ENCODE data around the gene FGA. TPM values are rescaled to one million over a fixed set of nuclear protein-coding genes. Genes with fewer than 3 reads are reported as not detected.

The FGA gene
- total and polyA plus RNA-seq, 2 experiments from 2014 or later: 579 to 1,189 TPM

GRCh38 chr4:154579927-154580326 lies 10.6 kb downstream of the FGA start:
- no peaks in the 10 kb centered on the region for H3K4me1 ChIP-seq (ENCODE audit: insufficient read depth)
- DNase-seq (ENCODE audit: low spot score): no peak
- H3K36me3 ChIP-seq (replicated peaks; ENCODE audit: insufficient read depth, low read depth): no peaks in the 10 kb centered on the region
- no peaks in the 10 kb centered on the region for H3K9me3 ChIP-seq (ENCODE audit: low read depth)
- H3K79me2 ChIP-seq: no peaks in the 10 kb centered on the region
- H3K4me2 ChIP-seq: no peak overlapping the region
- no peaks in the 10 kb centered on the region for H3K27me3 ChIP-seq
- H4K20me1 ChIP-seq (ENCODE audit: insufficient read depth, poor library complexity, severe bottlenecking): no peaks in the 10 kb centered on the region
- H3K9me2 ChIP-seq (replicated peaks; ENCODE audit: insufficient read depth): no peaks in the 10 kb centered on the region
- no peak overlapping the region for H3K4me3 ChIP-seq
- no peak overlapping the region for H2AFZ ChIP-seq
- no peak overlapping the region for H3K27ac ChIP-seq
- TF ChIP-seq CTCF (IDR thresholded peaks at IDR 0.05; ENCODE audit: poor library complexity) (no peak), EZH2phosphoT487 (IDR thresholded peaks at IDR 0.05; ENCODE audit: low read depth, severe bottlenecking, unreplicated experiment) (no peak), EZH2 (IDR thresholded peaks at IDR 0.05; ENCODE audit: borderline replicate concordance) (no peak)

- no peaks in the 10 kb centered on the region for H3K36me3 ChIP-seq (replicated peaks; ENCODE audit: insufficient read depth, low read depth)
- no peaks in the 10 kb centered on the region for H3K9me3 ChIP-seq (ENCODE audit: low read depth)
- DNase-seq (ENCODE audit: low spot score): no peak
- 100% methylated on average over 1 of the region's 1 CpG for WGBS (ENCODE audit: low lambda C conversion rate, missing lambda C conversion rate)
- H3K9me2 ChIP-seq (replicated peaks; ENCODE audit: insufficient read depth): no peaks in the 10 kb centered on the region
- no peak overlapping the region for H3K4me3 ChIP-seq
- no peaks in the 10 kb centered on the region for H3K27me3 ChIP-seq
- H3K4me1 ChIP-seq (ENCODE audit: insufficient read depth): no peaks in the 10 kb centered on the region
- no peaks in the 10 kb centered on the region for H3K79me2 ChIP-seq
- no peak overlapping the region for H2AFZ ChIP-seq
- H3K27ac ChIP-seq: no peak overlapping the region
- TF ChIP-seq EZH2 (IDR thresholded peaks at IDR 0.05; ENCODE audit: borderline replicate concordance) (no peak), CTCF (IDR thresholded peaks at IDR 0.05; ENCODE audit: poor library complexity) (no peak), EZH2phosphoT487 (IDR thresholded peaks at IDR 0.05; ENCODE audit: low read depth, severe bottlenecking, unreplicated experiment) (no peak)
- no peaks in the 10 kb centered on the region for H4K20me1 ChIP-seq (ENCODE audit: insufficient read depth, poor library complexity, severe bottlenecking)
- H3K4me2 ChIP-seq: no peak overlapping the region
These were observed 11.6 kb downstream of the FGA start for GRCh38 chr4:154578919-154579318.

GRCh38 chr4:154577324-154577723 lies 13.2 kb downstream of the FGA start:
- Histone ChIP-seq H3K9me2 (replicated peaks; ENCODE audit: insufficient read depth) (no peaks in the 10 kb centered on the region), H3K9me3 (ENCODE audit: low read depth) (no peaks in the 10 kb centered on the region), H3K4me3 (no peak overlapping the region), H3K27ac (no peak overlapping the region), H2AFZ (no peak overlapping the region), H3K4me2 (no peak overlapping the region), H3K36me3 (replicated peaks; ENCODE audit: insufficient read depth, low read depth) (no peaks in the 10 kb centered on the region), H3K27me3 (no peaks in the 10 kb centered on the region), H3K79me2 (no peaks in the 10 kb centered on the region), H3K4me1 (ENCODE audit: insufficient read depth) (no peaks in the 10 kb centered on the region), H4K20me1 (ENCODE audit: insufficient read depth, poor library complexity, severe bottlenecking) (no peaks in the 10 kb centered on the region)
- no peak for TF ChIP-seq CTCF (IDR thresholded peaks at IDR 0.05; ENCODE audit: poor library complexity)
- no peak for DNase-seq (ENCODE audit: low spot score)
- WGBS (ENCODE audit: low lambda C conversion rate, missing lambda C conversion rate): 56% methylated on average over 2 of the region's 2 CpGs

GRCh38 chr4:154574311-154574710 lies 16.2 kb downstream of the FGA start:
- no peaks in the 10 kb centered on the region for H3K79me2 ChIP-seq
- TF ChIP-seq EZH2 (IDR thresholded peaks at IDR 0.05; ENCODE audit: borderline replicate concordance): no peak
- no peak overlapping the region for H3K4me2 ChIP-seq
- H3K27ac ChIP-seq: no peak overlapping the region
- H3K27me3 ChIP-seq: no peaks in the 10 kb centered on the region
- H3K9me2 ChIP-seq (replicated peaks; ENCODE audit: insufficient read depth): no peaks in the 10 kb centered on the region
- H3K9me3 ChIP-seq (ENCODE audit: low read depth): no peaks in the 10 kb centered on the region
- H3K4me3 ChIP-seq: no peak overlapping the region
- H3K4me1 ChIP-seq (ENCODE audit: insufficient read depth): no peaks in the 10 kb centered on the region
- 84% methylated on average over 3 of the region's 3 CpGs for WGBS (ENCODE audit: low lambda C conversion rate, missing lambda C conversion rate)
- H2AFZ ChIP-seq: no peak overlapping the region
- no peak for DNase-seq (ENCODE audit: low spot score)
- no peaks in the 10 kb centered on the region for H3K36me3 ChIP-seq (replicated peaks; ENCODE audit: insufficient read depth, low read depth)
- H4K20me1 ChIP-seq (ENCODE audit: insufficient read depth, poor library complexity, severe bottlenecking): no peaks in the 10 kb centered on the region

Data from hepatocyte (in vitro differentiated cells).